DMS53 treated with DMSO at 0.1 percent for 48 hours (cell line): ENCODE data around the gene NTMT2.
A peak's percentile ranks its signal among the peaks of the same experiment; 100 is the strongest.
"Not testable (repeated sequence)": the region's sequence is repeated elsewhere in the genome, so short reads cannot be mapped to it uniquely, and the experiment has no call there.

ENCODE experiments used
- DNase-seq: peaks from one replicate; lab custom pipeline; 2025; ENCODE audit not compliant: unreplicated experiment; lab: John Stamatoyannopoulos, UW

NTMT2 gene

GRCh38 chr1:170156594-170156993, 10.8 kb downstream of the NTMT2 start:
- no peak for DNase-seq

DNA sequence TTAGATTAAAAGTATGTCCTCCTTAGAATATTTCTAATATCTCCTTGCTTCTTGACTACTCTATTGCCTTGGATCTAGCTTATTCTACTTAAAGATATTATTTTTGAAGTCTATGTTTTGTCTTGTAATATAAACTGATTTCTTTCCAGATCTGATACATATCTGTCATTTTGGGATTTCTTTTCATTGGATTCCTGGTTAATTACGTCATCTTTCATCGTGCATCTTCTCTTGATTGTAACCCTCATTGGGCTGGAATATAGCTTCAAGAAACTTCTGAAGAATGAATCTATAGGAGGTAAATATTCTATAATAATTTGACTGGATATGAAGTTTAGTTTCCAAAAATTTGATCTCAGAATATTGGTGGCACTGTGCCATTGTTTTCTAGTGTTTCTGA, 12.1 kb downstream of the NTMT2 start:
- no peak for DNase-seq

DNA sequence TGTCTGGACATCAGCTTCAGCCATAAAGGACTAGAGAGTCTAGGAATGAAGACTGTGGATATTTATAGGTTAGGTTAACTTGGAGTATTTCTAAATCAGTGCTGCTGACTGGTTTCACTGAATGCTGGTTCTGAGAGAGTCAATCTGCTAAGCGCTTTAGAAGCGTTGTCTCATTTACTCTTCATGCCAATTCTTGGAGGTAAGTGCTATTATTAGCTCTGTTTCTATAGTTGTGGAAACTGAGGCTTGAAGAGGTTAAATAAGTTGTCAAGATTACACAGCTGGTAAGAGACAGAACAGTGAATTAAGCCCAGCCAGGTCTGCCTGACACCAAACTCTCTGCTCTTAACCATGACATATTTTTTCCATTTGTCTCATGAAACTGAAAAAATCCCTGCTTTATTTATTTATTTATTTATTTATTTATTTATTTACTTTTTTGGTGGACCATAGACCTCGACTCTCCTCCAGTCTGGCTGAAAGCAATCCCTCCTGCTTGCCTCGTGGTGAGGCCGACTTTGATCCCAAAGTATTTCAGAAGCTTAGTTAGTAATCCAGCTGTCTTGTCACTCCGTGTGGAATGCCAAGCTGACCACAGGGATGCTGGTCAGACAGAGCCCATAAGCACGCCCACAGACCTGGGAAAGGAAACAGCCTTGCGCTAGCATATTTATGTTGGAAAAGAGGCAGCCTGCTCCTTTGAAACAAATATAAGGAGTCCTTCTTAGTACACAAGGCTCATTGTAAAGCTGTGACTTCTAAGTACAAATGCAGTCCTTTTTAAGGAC, 16.9 kb downstream of the NTMT2 start:
- no peak for DNase-seq

GRCh38 chr1:170164103-170164763, 18.5 kb downstream of the NTMT2 start:
- no peak for DNase-seq

- DNase-seq = no peak
Observed at GRCh38 chr1:170166518-170167180, 20.9 kb downstream of the NTMT2 start.

GRCh38 chr1:170168265-170168664, 22.5 kb downstream of the NTMT2 start:
- peak; percentile 75 for DNase-seq

DNA sequence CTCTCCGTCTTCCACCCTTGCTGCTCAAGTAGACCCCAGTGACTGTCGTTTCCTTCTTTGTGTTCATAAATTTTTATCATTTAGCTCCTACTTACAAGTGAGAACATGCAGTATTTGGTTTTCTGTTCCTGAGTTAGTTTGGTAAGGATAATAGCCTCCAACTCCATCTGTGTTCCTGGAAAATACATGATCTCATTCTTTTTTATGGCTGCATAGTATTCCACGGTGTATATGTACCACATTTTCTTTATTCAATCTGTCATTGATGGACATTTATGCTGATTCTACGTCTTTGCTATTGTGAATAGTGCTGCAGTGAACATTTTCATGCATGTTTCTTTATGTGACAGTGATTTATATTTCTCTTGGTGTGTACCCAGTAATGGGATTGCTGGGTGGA, 24.8 kb downstream of the NTMT2 start:
- not testable (repeated sequence) for DNase-seq

- DNase-seq = no peak
Observed at GRCh38 chr1:170174395-170174794, 28.6 kb downstream of the NTMT2 start.

GRCh38 chr1:170175041-170175440, 29.3 kb downstream of the NTMT2 start:
- DNase-seq = no peak

GRCh38 chr1:170175484-170175883, 29.7 kb downstream of the NTMT2 start:
- DNase-seq = no peak

DNA sequence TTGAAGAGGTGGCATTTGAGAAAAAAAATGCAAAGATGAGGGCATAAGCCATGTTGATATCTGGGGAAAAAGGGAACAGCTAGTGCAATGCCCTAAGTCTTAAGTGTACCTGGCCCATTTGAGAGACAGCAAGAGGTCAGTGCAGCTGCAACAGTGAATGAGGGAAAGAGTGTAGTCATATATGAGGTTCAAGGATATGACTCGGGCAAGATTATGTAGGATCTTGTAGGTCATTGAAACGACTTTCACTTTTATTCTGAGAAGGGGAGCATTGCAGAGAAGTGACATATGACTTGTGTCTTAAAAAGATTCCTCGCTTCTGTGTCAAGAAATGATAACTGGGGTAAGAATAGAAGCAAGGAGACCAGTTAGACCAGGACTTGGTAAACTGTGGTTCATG, 31.0 kb downstream of the NTMT2 start:
- no peak for DNase-seq

GRCh38 chr1:170182442-170182841, 36.7 kb downstream of the NTMT2 start:
- no peak for DNase-seq

DNA sequence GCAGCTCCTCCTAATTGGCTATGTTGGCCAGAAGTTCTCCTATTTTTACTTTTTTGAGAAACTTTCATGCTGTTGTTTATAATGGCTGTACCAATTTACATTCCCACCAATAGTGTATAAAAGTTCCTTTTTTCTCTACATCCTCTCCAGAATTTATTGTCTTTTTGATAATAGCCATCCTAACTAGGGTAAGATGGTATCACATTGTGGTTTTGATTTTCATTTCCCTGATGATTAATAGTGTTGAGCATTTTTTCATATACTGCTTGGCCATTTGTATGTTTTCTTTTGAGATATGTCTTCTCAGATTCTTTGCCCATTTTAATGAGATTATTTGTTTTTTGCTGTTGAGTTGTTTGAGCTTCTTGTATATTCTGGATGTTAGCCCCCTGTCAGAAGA, 46.8 kb downstream of the NTMT2 start:
- no peak for DNase-seq

- no peak for DNase-seq
Observed at GRCh38 chr1:170194451-170194850, 48.7 kb downstream of the NTMT2 start.

DNA sequence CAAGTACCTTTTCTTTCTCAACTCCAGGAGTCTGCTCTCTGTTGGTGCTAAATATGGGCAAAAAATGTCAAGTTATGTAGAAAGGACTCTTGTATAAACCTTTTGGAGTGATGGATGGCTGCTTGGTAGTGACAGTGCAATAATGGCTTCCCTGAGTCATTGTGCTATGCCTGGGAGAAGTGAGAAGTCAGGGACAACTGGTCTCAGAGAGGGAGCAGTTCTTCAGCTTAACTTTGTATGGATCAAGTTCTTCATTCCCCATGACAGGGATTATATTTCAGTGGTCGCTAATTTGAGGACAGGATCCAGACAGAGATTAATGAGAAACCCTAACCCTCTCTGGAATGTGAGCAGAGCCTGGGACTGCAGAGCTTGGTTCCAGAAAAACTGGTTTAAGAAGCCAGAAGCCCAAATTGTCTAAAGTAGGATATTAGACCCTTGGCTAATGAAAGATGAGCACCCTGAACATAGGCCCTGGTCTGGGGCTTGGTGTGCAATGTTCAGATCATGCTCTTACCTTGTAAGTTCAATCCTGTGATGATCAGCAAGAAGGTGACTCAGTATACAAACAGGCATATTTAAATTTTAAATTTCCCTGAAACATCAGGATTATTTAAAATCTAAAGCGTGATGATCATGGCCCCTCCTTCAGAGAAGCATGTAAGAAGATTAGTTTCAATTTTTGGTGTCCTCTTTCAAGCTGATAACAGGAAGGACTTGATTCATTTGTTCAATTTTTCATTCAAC, 50.9 kb downstream of the NTMT2 start:
- no peak for DNase-seq

DNA sequence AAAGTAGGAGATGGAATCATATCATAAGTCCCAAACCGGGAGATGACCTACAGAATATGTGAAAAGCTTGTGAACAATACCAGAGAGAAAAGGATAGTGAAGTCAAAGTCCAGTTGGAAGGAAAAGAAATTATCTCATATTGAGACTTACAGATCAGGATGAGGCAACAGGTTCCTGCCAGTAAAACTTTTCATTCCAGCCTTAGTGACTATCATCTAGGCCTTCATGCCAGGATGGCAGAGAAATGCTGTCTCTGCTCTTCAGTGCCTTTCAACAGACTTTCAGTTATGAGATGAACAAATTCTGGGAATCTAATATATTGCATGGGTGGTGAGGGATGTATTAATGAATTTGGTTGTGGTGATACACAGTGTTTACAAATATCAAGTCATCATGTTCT, 52.3 kb downstream of the NTMT2 start:
- no peak for DNase-seq

DNA sequence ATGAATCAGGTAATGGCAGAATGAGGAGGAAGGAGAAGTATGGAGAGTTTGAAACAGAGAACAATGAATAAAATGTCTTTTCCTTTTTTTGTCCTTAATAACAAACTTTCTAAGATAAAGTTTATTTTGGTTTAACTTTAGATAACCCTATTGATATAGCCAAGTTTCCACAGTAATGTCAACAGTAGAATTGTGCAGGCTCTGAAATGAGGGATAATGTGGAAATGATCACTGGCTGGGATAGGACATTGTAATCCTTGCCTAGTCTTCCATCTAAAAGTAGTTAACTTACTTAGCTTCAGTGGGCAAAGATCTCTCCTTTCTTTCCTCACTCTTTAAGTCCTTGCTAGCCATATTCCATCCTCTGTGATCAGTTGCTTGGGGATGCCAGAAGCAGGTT, 52.8 kb downstream of the NTMT2 start:
- no peak for DNase-seq

- DNase-seq = no peak
Observed at GRCh38 chr1:170200161-170200560, 54.4 kb downstream of the NTMT2 start.

GRCh38 chr1:170200621-170201397, 55.0 kb downstream of the NTMT2 start:
- DNase-seq = no peak

DNA sequence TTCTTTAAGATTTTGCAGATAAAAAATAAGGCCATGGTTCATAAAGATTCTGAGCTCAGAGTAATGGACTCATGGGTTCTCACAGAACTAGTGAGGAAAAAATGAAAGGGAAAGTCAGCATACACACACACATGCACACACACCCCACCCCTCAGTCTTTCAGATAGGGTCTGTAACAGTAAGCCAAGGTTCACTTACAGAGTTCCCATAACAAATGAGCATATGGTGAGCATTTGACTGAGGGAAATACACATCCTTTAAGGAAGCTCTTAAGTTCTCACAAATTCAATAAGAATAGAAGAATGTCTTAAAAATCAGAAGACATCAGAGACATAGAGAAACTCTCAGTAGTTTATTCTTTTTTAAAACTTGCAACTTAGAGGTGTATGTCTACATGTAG, 57.9 kb downstream of the NTMT2 start:
- DNase-seq = no peak

GRCh38 chr1:170204121-170204520, 58.4 kb downstream of the NTMT2 start:
- no peak for DNase-seq
